IPS-18a (cell line): ENCODE data around the gene RANBP6.
"Not testable (repeated sequence)": the region's sequence is repeated elsewhere in the genome, so short reads cannot be mapped to it uniquely, and the experiment has no call there.

Experiments
- H3K27ac ChIP-seq: one replicate; pipeline ENCODE4 v1.5.1; 2013; ENCODE audit warnings: low read length
- H3K27me3 ChIP-seq: one replicate; pipeline ENCODE4 v1.6.1; 2013; ENCODE audit warnings: mild to moderate bottlenecking, low read length; ENCODE audit not compliant: control insufficient read depth, insufficient read depth
- H3K36me3 ChIP-seq: one replicate; pipeline ENCODE4 v1.6.1; 2013; ENCODE audit warnings: low read depth, low read length; ENCODE audit not compliant: control insufficient read depth
- H3K4me1 ChIP-seq: one replicate; pipeline ENCODE4 v1.6.1; 2013; ENCODE audit warnings: low read depth, low read length; ENCODE audit not compliant: control insufficient read depth
- H3K4me3 ChIP-seq: one replicate; pipeline ENCODE4 v1.5.1; 2013; ENCODE audit warnings: low read length
- H3K9ac ChIP-seq: one replicate; pipeline ENCODE4 v1.6.1; 2013; ENCODE audit warnings: mild to moderate bottlenecking, low read length, moderate library complexity
- H3K9me3 ChIP-seq: one replicate; pipeline ENCODE4 v1.6.1; 2013; ENCODE audit warnings: low read depth, low read length; ENCODE audit not compliant: control insufficient read depth

The RANBP6 gene

GRCh38 chr9:6015278-6016157 lies at the start of gene RANBP6:
Gene RANBP6 (minus strand): TSS chr9:6015624. CDS start chr9:6015607, 17 bp downstream.
- peak within 1 kb of the TSS; percentile 81 for H3K4me3 ChIP-seq
- peaks cover 7% of the 10 kb centered on the region for H3K4me1 ChIP-seq
- peak within 1 kb of the TSS; percentile 80 for H3K9ac ChIP-seq
- no peaks in the 10 kb centered on the region for H3K9me3 ChIP-seq
- H3K27me3 ChIP-seq = no peaks in the 10 kb centered on the region
- H3K36me3 ChIP-seq = peaks cover 24% of the 10 kb centered on the region
- peak within 1 kb of the TSS; percentile 52 for H3K27ac ChIP-seq

GRCh38 chr9:6063146-6063545 lies 47.7 kb upstream of the RANBP6 start:
- H3K4me3 ChIP-seq, H3K9ac ChIP-seq, H3K27ac ChIP-seq, H3K9me3 ChIP-seq, H3K36me3 ChIP-seq, H3K4me1 ChIP-seq, H3K27me3 ChIP-seq: not testable (repeated sequence)

GRCh38 chr9:6055666-6056065 lies 40.2 kb upstream of the RANBP6 start:
- H3K4me1 ChIP-seq = no peaks in the 10 kb centered on the region
- no peaks in the 10 kb centered on the region for H3K9me3 ChIP-seq
- no peak overlapping the region for H3K4me3 ChIP-seq
- H3K9ac ChIP-seq = no peak overlapping the region
- no peaks in the 10 kb centered on the region for H3K27me3 ChIP-seq
- no peak overlapping the region for H3K27ac ChIP-seq
- H3K36me3 ChIP-seq = no peaks in the 10 kb centered on the region

GRCh38 chr9:6055216-6055615 lies 39.8 kb upstream of the RANBP6 start:
- H3K36me3 ChIP-seq = no peaks in the 10 kb centered on the region
- no peaks in the 10 kb centered on the region for H3K27me3 ChIP-seq
- no peak overlapping the region for H3K9ac ChIP-seq
- H3K9me3 ChIP-seq = no peaks in the 10 kb centered on the region
- H3K27ac ChIP-seq = no peak overlapping the region
- no peak overlapping the region for H3K4me3 ChIP-seq
- H3K4me1 ChIP-seq = no peaks in the 10 kb centered on the region

GRCh38 chr9:6054280-6055099 lies 39.1 kb upstream of the RANBP6 start:
- no peak overlapping the region for H3K9ac ChIP-seq

GRCh38 chr9:6052293-6052919 lies 37.0 kb upstream of the RANBP6 start:
- no peaks in the 10 kb centered on the region for H3K9me3 ChIP-seq
- H3K36me3 ChIP-seq = no peaks in the 10 kb centered on the region
- H3K4me3 ChIP-seq = no peak overlapping the region
- H3K27me3 ChIP-seq = no peaks in the 10 kb centered on the region
- no peak overlapping the region for H3K9ac ChIP-seq
- H3K4me1 ChIP-seq = no peaks in the 10 kb centered on the region
- no peak overlapping the region for H3K27ac ChIP-seq

More at GRCh38 chr9:6054280-6055099, 39.1 kb upstream of the RANBP6 start:
- H3K27me3 ChIP-seq = no peaks in the 10 kb centered on the region
- no peaks in the 10 kb centered on the region for H3K4me1 ChIP-seq
- H3K27ac ChIP-seq = no peak overlapping the region
- no peak overlapping the region for H3K4me3 ChIP-seq
- H3K9me3 ChIP-seq = no peaks in the 10 kb centered on the region
- H3K36me3 ChIP-seq = no peaks in the 10 kb centered on the region

GRCh38 chr9:6051511-6051950 lies 36.1 kb upstream of the RANBP6 start:
- no peaks in the 10 kb centered on the region for H3K4me1 ChIP-seq
- H3K4me3 ChIP-seq = no peak overlapping the region
- no peaks in the 10 kb centered on the region for H3K36me3 ChIP-seq
- no peak overlapping the region for H3K27ac ChIP-seq
- no peaks in the 10 kb centered on the region for H3K9me3 ChIP-seq
- no peaks in the 10 kb centered on the region for H3K27me3 ChIP-seq
- H3K9ac ChIP-seq = no peak overlapping the region

GRCh38 chr9:6049798-6050197 lies 34.4 kb upstream of the RANBP6 start:
- no peak overlapping the region for H3K9ac ChIP-seq
- H3K27ac ChIP-seq = no peak overlapping the region
- H3K4me1 ChIP-seq = no peaks in the 10 kb centered on the region
- H3K4me3 ChIP-seq = no peak overlapping the region
- H3K9me3 ChIP-seq = no peaks in the 10 kb centered on the region
- H3K27me3 ChIP-seq = no peaks in the 10 kb centered on the region
- H3K36me3 ChIP-seq = no peaks in the 10 kb centered on the region

- no peak overlapping the region for H3K4me3 ChIP-seq
- H3K9ac ChIP-seq = no peak overlapping the region
- no peaks in the 10 kb centered on the region for H3K36me3 ChIP-seq
- H3K27me3 ChIP-seq = no peaks in the 10 kb centered on the region
- no peaks in the 10 kb centered on the region for H3K9me3 ChIP-seq
- H3K4me1 ChIP-seq = no peaks in the 10 kb centered on the region
- H3K27ac ChIP-seq = no peak overlapping the region
Observed at GRCh38 chr9:6048039-6048438, 32.6 kb upstream of the RANBP6 start.

GRCh38 chr9:6047020-6047419 lies 31.6 kb upstream of the RANBP6 start:
- H3K4me3 ChIP-seq = no peak overlapping the region

GRCh38 chr9:6045364-6045763 lies 29.9 kb upstream of the RANBP6 start:
- no peaks in the 10 kb centered on the region for H3K9me3 ChIP-seq
- H3K36me3 ChIP-seq = no peaks in the 10 kb centered on the region
- H3K27ac ChIP-seq = no peak overlapping the region
- H3K9ac ChIP-seq = no peak overlapping the region
- H3K27me3 ChIP-seq = no peaks in the 10 kb centered on the region
- no peak overlapping the region for H3K4me3 ChIP-seq
- no peaks in the 10 kb centered on the region for H3K4me1 ChIP-seq

More at GRCh38 chr9:6047020-6047419, 31.6 kb upstream of the RANBP6 start:
- Histone ChIP-seq H3K27me3 (no peaks in the 10 kb centered on the region), H3K9me3 (no peaks in the 10 kb centered on the region), H3K4me1 (no peaks in the 10 kb centered on the region), H3K9ac (no peak overlapping the region), H3K27ac (no peak overlapping the region), H3K36me3 (no peaks in the 10 kb centered on the region)
